B cell (primary cell): Measurements from ENCODE around the gene ERCC2.

Experiments
- EZH2 ChIP-seq: IDR thresholded peaks from 2 replicates; pipeline ENCODE4 v1.6.1; 2012; ENCODE audit warnings: borderline replicate concordance, low read depth, mild to moderate bottlenecking, moderate library complexity, low read length; ENCODE audit not compliant: insufficient read depth, poor library complexity, severe bottlenecking
- TF ChIP-seq, protein P1 (sequence below): fragments of 200-600 bp; IDR thresholded peaks from one replicate; pipeline ENCODE4 v1.8.0; 2022; ENCODE audit warnings: antibody characterized with exemption, mild to moderate bottlenecking

DNA sequence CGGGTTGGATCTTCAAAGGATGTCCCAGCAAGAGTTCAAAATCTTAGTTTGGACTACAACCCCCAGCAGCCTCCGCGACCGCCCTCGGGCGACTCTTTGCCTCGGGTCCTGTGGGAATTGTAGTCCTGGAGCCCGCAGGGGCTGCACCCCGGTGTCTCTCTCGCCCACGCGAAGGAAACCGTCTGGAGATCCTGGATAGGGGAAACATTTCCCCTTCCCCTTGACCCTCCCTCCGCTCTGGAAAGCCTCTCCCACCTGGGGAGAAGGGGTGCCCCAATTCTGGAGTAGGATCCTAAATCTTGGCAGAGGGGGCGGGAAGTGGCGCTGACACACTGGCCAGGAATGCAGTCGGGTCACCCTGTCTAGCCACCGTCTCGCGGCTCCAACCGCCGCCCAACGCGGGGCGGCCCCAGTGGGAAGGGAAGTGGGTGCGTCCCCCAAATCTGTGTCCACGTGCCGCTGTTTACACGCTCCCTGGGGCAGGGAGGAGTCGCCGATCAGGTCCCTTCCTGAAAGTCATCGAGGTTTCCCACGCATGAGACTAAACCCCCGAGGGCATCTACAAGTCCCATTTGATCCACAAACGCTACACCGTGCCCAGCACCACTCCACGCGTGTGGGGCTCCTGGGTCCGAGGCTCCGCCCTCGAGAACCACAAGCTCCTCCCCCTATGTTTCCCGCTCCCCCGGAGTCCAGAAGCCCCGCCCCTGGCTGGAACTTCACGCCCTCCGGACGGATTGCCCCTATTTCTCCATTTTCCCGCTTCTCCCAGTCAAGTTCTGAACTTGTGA is 35.3 kb upstream of the ERCC2 start:
- TF ChIP-seq, protein P1, sequence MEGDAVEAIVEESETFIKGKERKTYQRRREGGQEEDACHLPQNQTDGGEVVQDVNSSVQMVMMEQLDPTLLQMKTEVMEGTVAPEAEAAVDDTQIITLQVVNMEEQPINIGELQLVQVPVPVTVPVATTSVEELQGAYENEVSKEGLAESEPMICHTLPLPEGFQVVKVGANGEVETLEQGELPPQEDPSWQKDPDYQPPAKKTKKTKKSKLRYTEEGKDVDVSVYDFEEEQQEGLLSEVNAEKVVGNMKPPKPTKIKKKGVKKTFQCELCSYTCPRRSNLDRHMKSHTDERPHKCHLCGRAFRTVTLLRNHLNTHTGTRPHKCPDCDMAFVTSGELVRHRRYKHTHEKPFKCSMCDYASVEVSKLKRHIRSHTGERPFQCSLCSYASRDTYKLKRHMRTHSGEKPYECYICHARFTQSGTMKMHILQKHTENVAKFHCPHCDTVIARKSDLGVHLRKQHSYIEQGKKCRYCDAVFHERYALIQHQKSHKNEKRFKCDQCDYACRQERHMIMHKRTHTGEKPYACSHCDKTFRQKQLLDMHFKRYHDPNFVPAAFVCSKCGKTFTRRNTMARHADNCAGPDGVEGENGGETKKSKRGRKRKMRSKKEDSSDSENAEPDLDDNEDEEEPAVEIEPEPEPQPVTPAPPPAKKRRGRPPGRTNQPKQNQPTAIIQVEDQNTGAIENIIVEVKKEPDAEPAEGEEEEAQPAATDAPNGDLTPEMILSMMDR: no peak
- no peak for TF ChIP-seq EZH2
